ENCODE measurements around the gene NDUFB4.

NDUFB4 gene

DNA sequence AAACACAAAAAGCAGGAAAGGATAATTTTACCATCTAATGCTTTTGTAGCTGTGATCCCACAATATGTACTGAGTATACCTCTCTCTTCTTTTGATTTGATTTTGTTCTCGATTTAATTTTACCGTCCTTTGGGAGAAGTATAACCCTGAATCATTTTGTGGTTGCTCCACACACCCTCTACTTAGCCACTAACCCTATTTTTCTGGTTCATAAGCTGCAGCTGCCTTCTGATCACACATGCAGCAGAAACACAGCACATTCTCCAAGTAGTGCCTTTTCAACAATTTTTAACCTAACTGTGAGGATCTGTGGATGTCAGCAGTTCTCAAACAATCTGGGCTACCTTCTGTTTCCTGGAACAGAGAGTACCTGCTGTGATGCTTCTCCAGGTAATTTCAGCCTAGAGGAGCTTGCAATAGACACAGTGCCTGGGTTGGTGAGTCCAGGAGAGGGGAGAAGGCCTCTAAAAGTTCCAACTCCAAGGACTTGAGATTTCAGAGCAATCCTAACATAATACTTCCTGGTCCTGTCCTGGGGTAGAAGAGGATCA is 45.6 kb downstream of the NDUFB4 start:
- TF ChIP-seq, protein P1, sequence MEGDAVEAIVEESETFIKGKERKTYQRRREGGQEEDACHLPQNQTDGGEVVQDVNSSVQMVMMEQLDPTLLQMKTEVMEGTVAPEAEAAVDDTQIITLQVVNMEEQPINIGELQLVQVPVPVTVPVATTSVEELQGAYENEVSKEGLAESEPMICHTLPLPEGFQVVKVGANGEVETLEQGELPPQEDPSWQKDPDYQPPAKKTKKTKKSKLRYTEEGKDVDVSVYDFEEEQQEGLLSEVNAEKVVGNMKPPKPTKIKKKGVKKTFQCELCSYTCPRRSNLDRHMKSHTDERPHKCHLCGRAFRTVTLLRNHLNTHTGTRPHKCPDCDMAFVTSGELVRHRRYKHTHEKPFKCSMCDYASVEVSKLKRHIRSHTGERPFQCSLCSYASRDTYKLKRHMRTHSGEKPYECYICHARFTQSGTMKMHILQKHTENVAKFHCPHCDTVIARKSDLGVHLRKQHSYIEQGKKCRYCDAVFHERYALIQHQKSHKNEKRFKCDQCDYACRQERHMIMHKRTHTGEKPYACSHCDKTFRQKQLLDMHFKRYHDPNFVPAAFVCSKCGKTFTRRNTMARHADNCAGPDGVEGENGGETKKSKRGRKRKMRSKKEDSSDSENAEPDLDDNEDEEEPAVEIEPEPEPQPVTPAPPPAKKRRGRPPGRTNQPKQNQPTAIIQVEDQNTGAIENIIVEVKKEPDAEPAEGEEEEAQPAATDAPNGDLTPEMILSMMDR (IDR thresholded peaks at IDR 0.05; ENCODE audit: low read depth, low read length) = no peak

DNA sequence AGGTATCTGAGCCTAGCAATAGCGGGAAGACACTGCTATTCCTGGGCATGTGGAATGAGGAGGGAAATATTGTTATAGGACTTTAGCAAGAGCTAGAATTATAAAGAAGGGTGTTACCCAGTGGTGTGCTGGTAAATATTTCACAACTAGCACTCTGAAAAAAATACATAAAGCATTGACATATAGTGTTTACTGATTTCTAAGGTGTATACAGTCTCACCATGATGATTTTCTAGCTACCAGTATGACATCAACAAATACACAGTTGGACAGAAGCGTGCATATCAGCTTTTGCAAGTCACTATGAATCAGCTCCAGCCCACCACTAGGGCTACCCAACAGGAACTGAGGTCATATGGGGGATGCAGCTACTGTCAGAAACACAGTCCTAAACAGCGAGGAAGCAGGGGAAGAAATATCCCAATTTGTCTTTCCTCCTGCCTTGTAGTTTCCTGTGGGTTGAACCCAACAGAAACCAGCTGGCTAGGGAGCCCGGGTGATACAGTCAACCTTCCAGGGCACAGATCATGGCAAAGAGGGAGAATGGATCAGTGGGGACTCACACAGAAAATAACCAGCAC is 46.3 kb downstream of the NDUFB4 start:
- peak; percentile 6 for DNase-seq
- Histone ChIP-seq H3K27me3 (no peaks in the 10 kb centered on the region), H3K4me1 (no peaks in the 10 kb centered on the region), H3K4me3 (ENCODE audit: low read depth, low read length) (no peak overlapping the region), H3K9me3 (no peaks in the 10 kb centered on the region), H3K36me3 (no peaks in the 10 kb centered on the region)
- TF ChIP-seq, protein P1 (IDR thresholded peaks at IDR 0.05; ENCODE audit: low read depth, low read length) = no peak

More for the DNA sequence above, 45.6 kb downstream of the NDUFB4 start:
- Histone ChIP-seq H3K36me3 (no peaks in the 10 kb centered on the region), H3K9me3 (no peaks in the 10 kb centered on the region), H3K4me3 (ENCODE audit: low read depth, low read length) (no peak overlapping the region), H3K4me1 (no peaks in the 10 kb centered on the region), H3K27me3 (no peaks in the 10 kb centered on the region)
- no peak for DNase-seq

DNA sequence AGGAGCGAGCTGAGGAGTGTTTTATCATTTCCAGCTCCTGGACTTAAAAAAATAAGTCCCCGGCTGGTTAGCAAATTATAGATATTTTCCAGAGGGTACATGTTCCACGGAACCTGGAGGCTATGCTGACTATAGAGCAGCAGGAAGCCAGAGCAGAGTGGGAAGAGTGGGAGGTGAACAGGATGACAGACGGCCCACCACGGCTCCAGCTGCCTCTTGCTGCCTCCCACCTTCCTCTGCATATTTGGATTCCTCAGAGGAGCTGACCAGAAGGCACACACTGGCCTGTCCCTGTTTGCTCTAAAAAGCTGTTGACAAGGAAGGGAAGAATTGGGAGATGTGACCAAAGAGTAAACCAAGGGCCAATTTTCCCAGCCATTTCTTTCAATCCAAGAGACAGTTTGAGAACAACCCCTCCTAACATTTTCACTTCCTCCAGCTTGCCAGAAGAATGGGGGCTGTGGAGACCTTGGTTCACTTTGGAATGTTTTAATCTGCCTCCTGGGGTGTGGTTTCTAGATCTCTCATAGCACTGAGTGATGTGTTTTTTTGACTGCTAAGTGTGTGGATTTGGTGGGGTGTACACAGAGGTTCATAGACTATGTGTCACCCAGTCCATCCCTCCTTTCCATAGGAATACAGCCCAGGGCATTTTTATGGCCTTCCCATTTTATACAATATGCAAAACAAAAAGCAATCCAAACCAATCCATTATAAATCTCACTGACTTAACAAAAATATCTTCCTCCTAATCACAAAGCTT is 49.1 kb downstream of the NDUFB4 start:
- TF ChIP-seq, protein P1 (IDR thresholded peaks at IDR 0.05; ENCODE audit: low read depth, low read length) = no peak
- no peaks in the 10 kb centered on the region for H3K36me3 ChIP-seq
- H3K27me3 ChIP-seq = no peaks in the 10 kb centered on the region
- H3K9me3 ChIP-seq = no peaks in the 10 kb centered on the region
- H3K4me3 ChIP-seq (ENCODE audit: low read depth, low read length) = no peak overlapping the region
- H3K4me1 ChIP-seq = no peaks in the 10 kb centered on the region
- DNase-seq = no peak

DNA sequence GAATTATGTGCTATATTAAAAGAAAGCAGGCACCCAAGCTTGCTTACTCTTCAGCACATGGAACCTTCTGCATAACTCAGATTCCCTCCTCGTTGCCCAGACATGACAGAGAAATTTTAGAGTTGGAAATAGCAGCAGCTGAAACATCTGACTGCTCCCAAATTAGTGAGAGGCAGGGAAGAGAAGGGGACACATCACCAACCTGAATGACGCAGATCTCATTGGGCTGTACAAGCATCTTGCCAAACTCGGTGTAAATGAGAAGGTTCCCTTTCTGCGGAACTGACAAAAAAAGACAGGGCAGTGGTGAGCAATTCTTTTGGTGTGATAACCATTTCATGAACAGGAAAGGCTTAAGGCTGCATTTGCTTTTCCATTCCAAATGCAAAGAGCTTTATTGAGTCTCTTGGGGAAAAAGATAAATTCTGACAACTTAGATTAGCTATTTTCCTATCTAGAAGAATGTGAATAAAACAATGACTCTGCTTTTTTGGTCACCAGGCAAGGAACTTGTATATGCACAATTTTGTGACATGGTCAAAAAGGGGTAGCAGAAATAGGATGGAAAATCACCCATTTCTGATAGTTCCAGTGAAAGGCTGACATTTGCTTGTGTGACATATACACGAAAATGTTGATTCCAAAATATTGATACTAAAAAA is 50.8 kb downstream of the NDUFB4 start:
- DNase-seq = no peak

DNA sequence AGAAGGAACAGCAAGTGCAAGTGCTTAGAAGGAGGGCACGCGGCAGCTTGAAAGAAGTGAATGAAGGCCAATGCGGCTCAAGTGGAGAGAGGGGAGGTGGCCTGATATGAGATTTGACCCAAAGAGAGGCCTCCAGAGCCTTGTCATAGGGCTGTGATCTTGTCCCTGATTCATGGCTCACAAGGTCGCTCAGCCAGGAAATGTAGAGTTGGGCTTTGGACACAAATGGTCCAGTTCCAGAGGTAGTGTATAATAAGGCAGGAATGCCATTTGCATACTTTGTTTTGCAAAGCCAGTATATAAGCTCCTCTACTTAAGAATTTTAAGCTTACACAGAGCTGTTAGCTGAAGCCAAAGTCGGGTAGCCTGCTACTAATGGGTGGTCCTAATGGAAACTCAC is 52.2 kb downstream of the NDUFB4 start:
- DNase-seq = no peak
- Histone ChIP-seq H3K27me3 (no peaks in the 10 kb centered on the region), H3K36me3 (no peaks in the 10 kb centered on the region), H3K9me3 (no peaks in the 10 kb centered on the region), H3K4me1 (peaks cover 8% of the 10 kb centered on the region), H3K4me3 (ENCODE audit: low read depth, low read length) (no peak overlapping the region)
- TF ChIP-seq, protein P1 (IDR thresholded peaks at IDR 0.05; ENCODE audit: low read depth, low read length) = no peak

More for the DNA sequence above, 50.8 kb downstream of the NDUFB4 start:
- TF ChIP-seq, protein P1 (IDR thresholded peaks at IDR 0.05; ENCODE audit: low read depth, low read length) = no peak
- H3K4me3 ChIP-seq (ENCODE audit: low read depth, low read length) = no peak overlapping the region
- H3K4me1 ChIP-seq = no peaks in the 10 kb centered on the region
- no peaks in the 10 kb centered on the region for H3K27me3 ChIP-seq
- H3K9me3 ChIP-seq = no peaks in the 10 kb centered on the region
- H3K36me3 ChIP-seq = no peaks in the 10 kb centered on the region

Measured in BE2C (cell line).